SK-N-MC (cell line): ENCODE results near the gene PTPN11.
"Not testable (repeated sequence)": the region's sequence is repeated elsewhere in the genome, so short reads cannot be mapped to it uniquely, and the experiment has no call there.

Experiments used
- DNase-seq: peaks from one replicate; pipeline ENCODE4 v3.0.0-alpha.2; 2011; ENCODE audit warnings: low read depth, low spot score
- H3K27ac ChIP-seq: fragments of 200-600 bp; sonication (generic); 2 replicates; pipeline ENCODE4 v1.5.1; 2016; ENCODE audit warnings: mixed run types
- H3K36me3 ChIP-seq: fragments of 200-600 bp; sonication (generic); 2 replicates; pipeline ENCODE4 v1.6.1; 2017; ENCODE audit warnings: antibody characterized with exemption, low read length, mixed read lengths; ENCODE audit not compliant: insufficient read depth
- H3K4me3 ChIP-seq: fragments of 200-600 bp; sonication (generic); 2 replicates; pipeline ENCODE4 v1.5.1; 2016
- H3K9ac ChIP-seq: fragments of 200-600 bp; sonication (generic); 2 replicates; pipeline ENCODE4 v1.8.0; 2017; ENCODE audit warnings: mixed run types, mixed read lengths; ENCODE audit not compliant: insufficient read length
- H3K9me3 ChIP-seq: fragments of 200-600 bp; sonication (generic); 2 replicates; pipeline ENCODE4 v1.6.1; 2017; ENCODE audit warnings: low read depth, mild to moderate bottlenecking, antibody characterized with exemption, low read length, moderate library complexity, mixed read lengths
- EZH2 ChIP-seq: fragments of 200-600 bp; sonication (generic); IDR thresholded peaks from one replicate; pipeline ENCODE4 v1.6.1; 2017; ENCODE audit warnings: antibody characterized with exemption
- FOXP2 ChIP-seq: optimal IDR thresholded peaks from 2 replicates; pipeline ENCODE3; 2011; ENCODE audit warnings: mild to moderate bottlenecking, moderate library complexity; ENCODE audit not compliant: insufficient read depth; ENCODE audit errors: extremely low read length, control extremely low read depth
- POLR2AphosphoS5 ChIP-seq: IDR thresholded peaks from 2 replicates; pipeline ENCODE4 v1.6.1; 2012; ENCODE audit warnings: mild to moderate bottlenecking, low read depth, low read length, borderline replicate concordance

PTPN11 gene

DNA sequence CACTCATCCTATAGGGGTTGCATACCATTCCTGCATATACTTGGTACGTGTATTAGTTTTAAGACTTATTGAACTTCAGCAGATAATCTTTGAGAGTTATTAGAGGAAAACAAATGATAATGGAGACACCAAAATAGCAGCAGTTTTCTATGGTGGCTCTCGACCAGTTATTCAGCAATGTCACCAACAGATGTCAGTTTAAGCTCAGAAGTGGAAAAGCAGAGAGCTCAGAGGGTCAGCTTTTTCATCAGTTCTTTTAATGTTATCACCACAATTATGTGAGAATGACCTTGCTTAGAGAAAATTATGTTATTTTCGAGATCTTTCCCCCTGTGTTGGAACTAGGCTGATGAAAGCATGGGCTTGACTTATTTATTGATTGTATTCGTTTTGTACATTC lies 32.0 kb downstream of the PTPN11 start:
- H3K4me3 ChIP-seq: no peak overlapping the region
- no peak for DNase-seq
- 0 out of 2 replicates have a peak overlapping the region, but pooled peaks have one; percentile 42 for H3K27ac ChIP-seq
- H3K9me3 ChIP-seq: no peaks in the 10 kb centered on the region
- H3K9ac ChIP-seq: no peak overlapping the region
- H3K36me3 ChIP-seq: peaks cover 66% of the 10 kb centered on the region
- no peak for TF ChIP-seq POLR2AphosphoS5
- TF ChIP-seq EZH2: no peak
- TF ChIP-seq FOXP2: no peak

DNA sequence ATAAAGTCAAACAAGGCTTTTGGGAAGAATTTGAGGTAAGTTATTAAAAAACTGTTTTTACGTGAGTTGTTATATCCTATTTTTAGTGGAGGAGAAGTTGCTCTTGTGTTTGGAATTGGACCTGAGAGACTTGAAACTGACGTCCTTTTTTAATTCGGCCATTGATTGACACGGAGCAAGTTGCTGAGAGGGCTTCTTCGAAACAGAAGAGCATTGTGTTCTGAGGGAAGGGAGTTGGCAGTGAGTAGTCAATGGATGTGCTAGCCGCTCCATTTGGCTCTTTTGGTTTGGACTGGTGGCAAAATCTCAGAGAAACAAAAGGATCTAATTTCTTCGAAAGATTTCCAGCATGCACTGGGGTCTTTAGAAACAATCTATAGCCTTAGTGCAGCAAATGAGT lies 37.3 kb downstream of the PTPN11 start:
- no peaks in the 10 kb centered on the region for H3K9me3 ChIP-seq
- H3K36me3 ChIP-seq: peaks cover 60% of the 10 kb centered on the region
- H3K4me3 ChIP-seq: no peak overlapping the region
- no peak for DNase-seq
- H3K27ac ChIP-seq: no peak overlapping the region
- H3K9ac ChIP-seq: no peak overlapping the region
- no peak for TF ChIP-seq POLR2AphosphoS5
- no peak for TF ChIP-seq FOXP2

DNA sequence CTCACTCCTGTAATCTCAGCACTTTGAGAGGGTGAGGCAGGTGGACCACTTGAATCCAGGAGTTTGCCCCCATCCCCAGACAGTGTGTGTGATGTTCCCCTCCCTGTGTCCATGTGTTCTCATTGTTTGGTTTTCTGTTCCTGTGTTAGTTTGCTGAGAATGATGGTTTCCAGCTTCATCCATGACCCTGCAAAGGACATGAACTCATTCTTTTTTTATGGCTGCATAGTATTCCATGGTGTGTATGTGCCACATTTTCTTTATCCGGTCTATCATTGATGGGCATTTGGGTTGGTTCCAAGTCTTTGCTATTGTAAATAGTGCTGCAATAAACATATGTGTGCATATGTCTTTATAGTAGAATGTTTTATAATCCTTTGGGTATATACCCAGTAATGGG lies 38.4 kb downstream of the PTPN11 start:
- H3K36me3 ChIP-seq: peaks cover 60% of the 10 kb centered on the region
- H3K9ac ChIP-seq, H3K4me3 ChIP-seq, DNase-seq, H3K27ac ChIP-seq, H3K9me3 ChIP-seq: not testable (repeated sequence)

DNA sequence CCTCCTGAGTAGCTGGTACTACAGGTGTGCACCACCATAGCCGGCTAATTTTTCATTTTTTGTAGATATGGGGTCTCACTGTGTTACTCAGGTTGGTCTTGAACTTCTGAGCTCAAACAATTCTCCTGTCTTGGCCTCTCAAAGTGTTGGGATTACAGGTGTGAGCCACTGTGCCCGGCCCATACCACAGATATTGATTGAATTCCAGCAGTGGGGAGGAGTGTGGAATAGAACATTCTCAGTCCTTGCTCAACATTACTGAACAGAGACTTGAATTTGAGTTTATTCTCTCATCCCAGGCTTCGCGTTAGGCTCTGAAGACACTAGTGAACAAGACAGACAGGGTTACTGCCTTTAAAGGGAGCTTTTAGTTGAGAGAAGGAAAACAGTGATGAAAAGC lies 39.6 kb downstream of the PTPN11 start:
- H3K36me3 ChIP-seq: peaks cover 53% of the 10 kb centered on the region
- DNase-seq: no peak
- H3K4me3 ChIP-seq: no peak overlapping the region
- no peak overlapping the region for H3K27ac ChIP-seq
- H3K9ac ChIP-seq: no peak overlapping the region
- H3K9me3 ChIP-seq: no peaks in the 10 kb centered on the region
- no peak for TF ChIP-seq EZH2
- TF ChIP-seq POLR2AphosphoS5: no peak
- TF ChIP-seq FOXP2: no peak

DNA sequence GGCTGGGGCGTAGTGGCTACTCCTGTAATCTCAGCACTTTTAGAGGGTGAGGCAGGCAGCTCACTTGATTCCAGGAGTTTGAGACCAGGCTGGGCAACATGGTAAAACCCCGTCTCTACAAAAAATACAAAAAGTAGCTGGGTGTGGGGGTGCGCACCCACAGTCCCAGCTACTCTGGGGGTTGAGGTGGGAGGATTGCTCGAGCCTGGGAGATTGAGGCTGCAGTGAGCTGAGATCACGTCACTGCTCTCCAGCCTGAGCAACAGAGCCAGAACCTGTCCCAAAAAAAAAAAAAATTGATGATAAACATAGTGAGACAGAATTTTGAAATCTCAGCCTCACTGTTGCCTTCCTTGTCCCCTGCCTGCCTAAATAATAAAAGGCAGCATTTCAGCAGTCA lies 40.0 kb downstream of the PTPN11 start:
- Histone ChIP-seq H3K4me3 (no peak overlapping the region), H3K9ac (no peak overlapping the region), H3K36me3 (peaks cover 53% of the 10 kb centered on the region), H3K9me3 (no peaks in the 10 kb centered on the region), H3K27ac (no peak overlapping the region)
- TF ChIP-seq POLR2AphosphoS5 (no peak), FOXP2 (no peak), EZH2 (no peak)
- no peak for DNase-seq

DNA sequence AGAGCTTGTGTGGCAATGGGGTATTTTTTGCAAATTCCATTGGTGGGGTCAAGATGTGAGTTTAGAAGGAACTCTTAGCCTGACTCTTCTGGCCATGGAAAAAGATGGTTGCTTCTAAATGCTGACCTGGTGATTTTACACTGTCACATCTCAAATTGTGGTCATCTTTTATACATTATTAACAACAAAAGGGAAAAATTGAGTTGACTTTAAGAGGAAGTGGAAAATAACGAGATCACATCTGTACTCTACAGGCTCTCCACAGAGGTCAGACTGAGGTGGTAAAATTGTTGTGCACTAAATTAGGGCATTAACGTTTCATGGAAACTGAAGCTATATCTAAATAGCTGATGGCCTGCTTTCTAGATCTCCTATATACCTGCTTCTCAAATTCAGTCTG lies 44.7 kb downstream of the PTPN11 start:
- Histone ChIP-seq H3K4me3 (no peak overlapping the region), H3K9me3 (no peaks in the 10 kb centered on the region), H3K36me3 (peaks cover 26% of the 10 kb centered on the region), H3K27ac (no peak overlapping the region), H3K9ac (no peak overlapping the region)
- no peak for TF ChIP-seq EZH2
- TF ChIP-seq FOXP2: no peak
- TF ChIP-seq POLR2AphosphoS5: no peak
- no peak for DNase-seq

DNA sequence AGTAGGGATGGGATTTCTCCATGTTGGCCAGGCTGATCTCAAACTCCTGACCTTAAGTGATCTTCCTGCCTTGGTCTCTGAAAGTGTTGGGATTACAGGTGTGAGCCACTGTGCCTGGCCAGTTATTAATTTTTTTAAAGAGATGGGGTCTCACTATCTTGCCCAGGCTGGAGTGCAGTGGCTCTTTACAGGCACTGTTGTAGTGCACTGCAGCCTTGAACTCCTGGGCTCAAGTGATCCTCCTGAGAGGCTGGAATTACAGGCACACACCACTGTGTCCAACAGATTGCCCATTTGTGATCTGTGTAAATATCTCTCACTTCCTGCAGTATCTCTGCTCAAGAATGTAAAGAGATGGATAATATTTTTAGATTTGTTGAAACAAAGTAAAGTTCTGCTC lies 45.9 kb downstream of the PTPN11 start:
- no peak for DNase-seq
- TF ChIP-seq FOXP2: no peak
- TF ChIP-seq POLR2AphosphoS5: no peak
- TF ChIP-seq EZH2: no peak
- Histone ChIP-seq H3K9me3 (no peaks in the 10 kb centered on the region), H3K4me3 (no peak overlapping the region), H3K9ac (no peak overlapping the region), H3K36me3 (peaks cover 28% of the 10 kb centered on the region), H3K27ac (no peak overlapping the region)

DNA sequence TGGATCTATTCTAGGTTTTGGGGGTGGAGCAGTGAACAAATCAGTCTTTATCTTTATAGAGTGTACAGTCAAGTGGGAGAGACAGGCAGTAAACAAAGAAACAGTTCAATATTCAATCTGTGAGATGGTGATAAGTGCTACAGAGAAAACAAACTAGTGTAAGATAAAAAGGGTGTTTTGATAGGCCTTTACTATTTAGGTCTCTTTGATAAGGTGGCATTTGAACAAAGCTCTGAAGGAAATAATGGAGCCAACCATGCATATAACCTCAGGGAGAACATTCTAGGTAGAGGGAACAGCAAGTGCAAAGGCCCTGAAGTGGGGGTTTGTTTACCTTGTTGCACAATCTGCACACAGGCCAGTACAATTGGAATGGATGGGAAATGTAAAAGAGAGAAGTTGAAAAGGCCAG lies 47.3 kb downstream of the PTPN11 start:
- Histone ChIP-seq H3K27ac (no peak overlapping the region), H3K9me3 (no peaks in the 10 kb centered on the region), H3K9ac (no peak overlapping the region), H3K4me3 (no peak overlapping the region), H3K36me3 (peaks cover 28% of the 10 kb centered on the region)
- TF ChIP-seq POLR2AphosphoS5 (no peak), FOXP2 (no peak), EZH2 (no peak)
- no peak for DNase-seq

DNA sequence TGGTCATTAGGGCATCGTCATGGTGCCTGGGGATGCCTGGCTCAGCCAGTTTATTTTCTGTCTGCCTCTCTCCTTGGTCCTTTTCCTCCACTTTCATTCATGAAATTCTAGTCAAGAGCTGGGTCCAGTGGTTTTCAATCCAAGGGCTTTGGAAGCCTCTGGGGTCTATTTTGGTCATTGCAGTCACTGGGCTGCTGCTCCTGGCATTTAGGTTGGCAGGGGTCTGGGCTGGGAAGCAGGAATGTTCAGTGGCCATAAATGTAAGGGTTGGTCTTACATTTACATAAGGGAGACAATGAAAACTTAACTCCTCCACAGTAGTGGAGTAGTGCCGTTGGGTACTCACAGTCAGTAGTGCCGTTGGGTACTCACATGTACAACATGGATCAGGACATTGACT lies 48.1 kb downstream of the PTPN11 start:
- TF ChIP-seq EZH2: no peak
- TF ChIP-seq POLR2AphosphoS5: no peak
- TF ChIP-seq FOXP2: no peak
- peaks cover 27% of the 10 kb centered on the region for H3K36me3 ChIP-seq

More for the DNA sequence above, 48.1 kb downstream of the PTPN11 start:
- H3K27ac ChIP-seq: no peak overlapping the region
- no peak for DNase-seq
- H3K9me3 ChIP-seq: no peaks in the 10 kb centered on the region
- no peak overlapping the region for H3K9ac ChIP-seq
- H3K4me3 ChIP-seq: no peak overlapping the region
